Neural cell (in vitro differentiated cells): ENCODE measurements around the gene FLACC1. TPM values are rescaled to one million over a fixed set of nuclear protein-coding genes. Genes with fewer than 3 reads are reported as not detected.

ENCODE experiments used
- H2AFZ ChIP-seq: fragments of 200-600, 300-800 bp; sonication (generic), shearing (Covaris generic); 2 replicates; pipeline ENCODE4 v1.6.0; 2014; ENCODE audit warnings: low read depth, mild to moderate bottlenecking, antibody characterized with exemption, low read length, moderate library complexity
- H3F3A ChIP-seq: fragments of 200-600 bp; shearing (Covaris generic); 2 replicates; pipeline ENCODE4 v1.6.1; 2016; ENCODE audit warnings: mild to moderate bottlenecking, moderate library complexity, mixed read lengths, antibody characterized with exemption, low read length; ENCODE audit not compliant: insufficient read depth, poor library complexity, severe bottlenecking
- H3K27ac ChIP-seq: fragments of 200-600, 300-800 bp; sonication (generic), shearing (Covaris generic); 2 replicates; pipeline ENCODE4 v1.5.1; 2014; ENCODE audit warnings: mild to moderate bottlenecking, low read length, moderate library complexity
- H3K27me3 ChIP-seq: fragments of 300-800, 200-600 bp; sonication (generic), shearing (Covaris generic); 2 replicates; pipeline ENCODE4 v1.6.0; 2014; ENCODE audit warnings: mild to moderate bottlenecking, low read depth, low read length, moderate library complexity; ENCODE audit not compliant: insufficient read depth
- H3K36me3 ChIP-seq: fragments of 300-800, 200-600 bp; sonication (generic), shearing (Covaris generic); 2 replicates; pipeline ENCODE4 v1.5.1; 2014; ENCODE audit warnings: mild to moderate bottlenecking, antibody characterized with exemption, low read length, moderate library complexity; ENCODE audit not compliant: insufficient read depth
- H3K4me2 ChIP-seq: fragments of 300-800, 200-600 bp; sonication (generic), shearing (Covaris generic); 2 replicates; pipeline ENCODE4 v1.6.0; 2014; ENCODE audit warnings: mild to moderate bottlenecking, low read length
- H3K4me3 ChIP-seq: fragments of 300-800, 200-600 bp; sonication (generic), shearing (Covaris generic); 2 replicates; pipeline ENCODE4 v1.5.1; 2014; ENCODE audit warnings: mild to moderate bottlenecking, low read length, moderate library complexity
- H3K79me2 ChIP-seq: fragments of 200-600 bp; shearing (Covaris generic); replicated peaks from 2 replicates; pipeline ENCODE4 v1.6.0; 2014; ENCODE audit warnings: mild to moderate bottlenecking, low read length, moderate library complexity; ENCODE audit not compliant: insufficient read depth
- H3K9ac ChIP-seq: fragments of 300-800, 200-600 bp; sonication (generic), shearing (Covaris generic); 2 replicates; pipeline ENCODE4 v1.6.1; 2016; ENCODE audit warnings: mild to moderate bottlenecking, low read length, mixed read lengths
- H3K9me2 ChIP-seq: fragments of 200-600 bp; shearing (Covaris generic); 2 replicates; pipeline ENCODE4 v1.6.1; 2016; ENCODE audit warnings: mild to moderate bottlenecking, low read length, mixed read lengths; ENCODE audit not compliant: insufficient read depth
- H3K9me3 ChIP-seq: fragments of 200-600, 300-800 bp; sonication (generic), shearing (Covaris generic); 2 replicates; pipeline ENCODE4 v1.6.1; 2016; ENCODE audit warnings: mild to moderate bottlenecking, mixed run types, low read length, moderate library complexity, mixed read lengths
- H4K20me1 ChIP-seq: fragments of 200-600 bp; shearing (Covaris generic); 2 replicates; pipeline ENCODE4 v1.6.1; 2016; ENCODE audit warnings: mild to moderate bottlenecking, mixed run types; ENCODE audit not compliant: insufficient read depth
- EP300 ChIP-seq: fragments of 450-650 bp; conservative IDR thresholded peaks from 2 replicates; pipeline ENCODE4 v1.6.1; 2014; ENCODE audit warnings: antibody characterized with exemption, mild to moderate bottlenecking, moderate library complexity; ENCODE audit not compliant: poor library complexity, severe bottlenecking
- EZH2 ChIP-seq: fragments of 200-600, 300-800 bp; shearing (Covaris generic), sonication (generic); IDR thresholded peaks from 2 replicates; pipeline ENCODE4 v1.6.1; 2014; ENCODE audit warnings: antibody characterized with exemption, low read length, borderline replicate concordance, mild to moderate bottlenecking; ENCODE audit not compliant: insufficient read depth, poor library complexity, severe bottlenecking
- MXI1 ChIP-seq: fragments of 450-650 bp; conservative IDR thresholded peaks from 2 replicates; pipeline ENCODE4 v1.6.1; 2014; ENCODE audit warnings: antibody characterized with exemption, mild to moderate bottlenecking; ENCODE audit not compliant: poor library complexity, severe bottlenecking
- POLR2AphosphoS5 ChIP-seq: IDR thresholded peaks from 2 replicates; pipeline ENCODE4 v1.6.1; 2012
- RAD21 ChIP-seq: fragments of 450-650 bp; conservative IDR thresholded peaks from 2 replicates; pipeline ENCODE4 v1.6.1; 2014; ENCODE audit warnings: antibody characterized with exemption, mild to moderate bottlenecking, moderate library complexity
- SMC3 ChIP-seq: fragments of 450-650 bp; conservative IDR thresholded peaks from 2 replicates; pipeline ENCODE4 v1.6.1; 2014; ENCODE audit warnings: antibody characterized with exemption, mild to moderate bottlenecking, moderate library complexity; ENCODE audit not compliant: poor library complexity
- TAF1 ChIP-seq: IDR thresholded peaks from 2 replicates; pipeline ENCODE4 v1.6.1; 2012; ENCODE audit warnings: low read depth
- polyA plus RNA-seq: library from polyadenylated mRNA; depleted of rRNA; stranded (reverse); fragments of >200 nt; gene quantifications from 2 replicates; pipeline ENCODE4 v1.2.3, GENCODE V29; 2014
- TF ChIP-seq, protein P1 (sequence below): fragments of 450-650 bp; IDR thresholded peaks from 2 replicates; pipeline ENCODE4 v1.5.1; 2014; ENCODE audit warnings: antibody characterized with exemption, mild to moderate bottlenecking, moderate library complexity; ENCODE audit not compliant: poor library complexity, severe bottlenecking
- TF ChIP-seq, protein P2 (sequence below): IDR thresholded peaks from 2 replicates; pipeline ENCODE4 v1.6.1; 2012; ENCODE audit warnings: borderline replicate concordance

Gene FLACC1
- polyA plus RNA-seq, 1 donor from 2014 or later = 1.8 TPM

DNA sequence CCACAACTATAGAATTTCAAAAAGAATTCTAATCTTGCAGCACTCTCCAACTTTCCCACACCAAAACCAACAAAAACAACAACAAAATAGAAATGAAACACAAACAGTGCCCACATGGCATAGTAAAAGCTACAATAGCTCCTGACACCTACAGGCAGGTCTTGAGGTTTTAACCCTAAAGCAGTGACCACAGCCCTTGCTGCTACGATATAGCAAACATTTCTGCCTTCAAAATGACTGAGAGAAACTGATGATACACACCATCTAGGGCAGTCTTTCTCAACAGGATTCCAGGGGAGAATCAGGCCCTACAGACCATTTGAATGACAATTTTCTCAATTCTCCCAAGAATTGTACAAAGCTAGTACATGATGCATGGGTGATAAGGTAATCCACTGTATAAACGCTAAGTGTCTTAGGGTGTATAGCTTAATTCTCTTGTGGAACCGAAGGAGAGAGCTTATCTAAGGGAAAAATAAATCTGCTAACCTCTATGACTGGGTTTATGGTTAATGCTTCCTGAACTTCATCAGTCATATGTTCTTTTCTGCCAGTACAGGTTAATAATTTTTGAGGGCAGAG, 47.6 kb upstream of the FLACC1 start:
- TF ChIP-seq SMC3 (no peak), RAD21 (no peak), POLR2AphosphoS5 (no peak), MXI1 (no peak), EZH2 (no peak), TAF1 (no peak), EP300 (no peak)
- TF ChIP-seq, protein P1, sequence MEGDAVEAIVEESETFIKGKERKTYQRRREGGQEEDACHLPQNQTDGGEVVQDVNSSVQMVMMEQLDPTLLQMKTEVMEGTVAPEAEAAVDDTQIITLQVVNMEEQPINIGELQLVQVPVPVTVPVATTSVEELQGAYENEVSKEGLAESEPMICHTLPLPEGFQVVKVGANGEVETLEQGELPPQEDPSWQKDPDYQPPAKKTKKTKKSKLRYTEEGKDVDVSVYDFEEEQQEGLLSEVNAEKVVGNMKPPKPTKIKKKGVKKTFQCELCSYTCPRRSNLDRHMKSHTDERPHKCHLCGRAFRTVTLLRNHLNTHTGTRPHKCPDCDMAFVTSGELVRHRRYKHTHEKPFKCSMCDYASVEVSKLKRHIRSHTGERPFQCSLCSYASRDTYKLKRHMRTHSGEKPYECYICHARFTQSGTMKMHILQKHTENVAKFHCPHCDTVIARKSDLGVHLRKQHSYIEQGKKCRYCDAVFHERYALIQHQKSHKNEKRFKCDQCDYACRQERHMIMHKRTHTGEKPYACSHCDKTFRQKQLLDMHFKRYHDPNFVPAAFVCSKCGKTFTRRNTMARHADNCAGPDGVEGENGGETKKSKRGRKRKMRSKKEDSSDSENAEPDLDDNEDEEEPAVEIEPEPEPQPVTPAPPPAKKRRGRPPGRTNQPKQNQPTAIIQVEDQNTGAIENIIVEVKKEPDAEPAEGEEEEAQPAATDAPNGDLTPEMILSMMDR = no peak
- TF ChIP-seq, protein P2, sequence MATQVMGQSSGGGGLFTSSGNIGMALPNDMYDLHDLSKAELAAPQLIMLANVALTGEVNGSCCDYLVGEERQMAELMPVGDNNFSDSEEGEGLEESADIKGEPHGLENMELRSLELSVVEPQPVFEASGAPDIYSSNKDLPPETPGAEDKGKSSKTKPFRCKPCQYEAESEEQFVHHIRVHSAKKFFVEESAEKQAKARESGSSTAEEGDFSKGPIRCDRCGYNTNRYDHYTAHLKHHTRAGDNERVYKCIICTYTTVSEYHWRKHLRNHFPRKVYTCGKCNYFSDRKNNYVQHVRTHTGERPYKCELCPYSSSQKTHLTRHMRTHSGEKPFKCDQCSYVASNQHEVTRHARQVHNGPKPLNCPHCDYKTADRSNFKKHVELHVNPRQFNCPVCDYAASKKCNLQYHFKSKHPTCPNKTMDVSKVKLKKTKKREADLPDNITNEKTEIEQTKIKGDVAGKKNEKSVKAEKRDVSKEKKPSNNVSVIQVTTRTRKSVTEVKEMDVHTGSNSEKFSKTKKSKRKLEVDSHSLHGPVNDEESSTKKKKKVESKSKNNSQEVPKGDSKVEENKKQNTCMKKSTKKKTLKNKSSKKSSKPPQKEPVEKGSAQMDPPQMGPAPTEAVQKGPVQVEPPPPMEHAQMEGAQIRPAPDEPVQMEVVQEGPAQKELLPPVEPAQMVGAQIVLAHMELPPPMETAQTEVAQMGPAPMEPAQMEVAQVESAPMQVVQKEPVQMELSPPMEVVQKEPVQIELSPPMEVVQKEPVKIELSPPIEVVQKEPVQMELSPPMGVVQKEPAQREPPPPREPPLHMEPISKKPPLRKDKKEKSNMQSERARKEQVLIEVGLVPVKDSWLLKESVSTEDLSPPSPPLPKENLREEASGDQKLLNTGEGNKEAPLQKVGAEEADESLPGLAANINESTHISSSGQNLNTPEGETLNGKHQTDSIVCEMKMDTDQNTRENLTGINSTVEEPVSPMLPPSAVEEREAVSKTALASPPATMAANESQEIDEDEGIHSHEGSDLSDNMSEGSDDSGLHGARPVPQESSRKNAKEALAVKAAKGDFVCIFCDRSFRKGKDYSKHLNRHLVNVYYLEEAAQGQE = no peak
- Histone ChIP-seq H3K27me3 (no peaks in the 10 kb centered on the region), H3K9me2 (no peaks in the 10 kb centered on the region), H2AFZ (no peak overlapping the region), H4K20me1 (no peaks in the 10 kb centered on the region), H3K27ac (no peak overlapping the region), H3K79me2 (no peaks in the 10 kb centered on the region), H3K4me3 (no peak overlapping the region), H3K4me2 (no peak overlapping the region), H3K9ac (no peak overlapping the region), H3K9me3 (no peaks in the 10 kb centered on the region), H3F3A (no peaks in the 10 kb centered on the region), H3K36me3 (peaks cover 3% of the 10 kb centered on the region)

DNA sequence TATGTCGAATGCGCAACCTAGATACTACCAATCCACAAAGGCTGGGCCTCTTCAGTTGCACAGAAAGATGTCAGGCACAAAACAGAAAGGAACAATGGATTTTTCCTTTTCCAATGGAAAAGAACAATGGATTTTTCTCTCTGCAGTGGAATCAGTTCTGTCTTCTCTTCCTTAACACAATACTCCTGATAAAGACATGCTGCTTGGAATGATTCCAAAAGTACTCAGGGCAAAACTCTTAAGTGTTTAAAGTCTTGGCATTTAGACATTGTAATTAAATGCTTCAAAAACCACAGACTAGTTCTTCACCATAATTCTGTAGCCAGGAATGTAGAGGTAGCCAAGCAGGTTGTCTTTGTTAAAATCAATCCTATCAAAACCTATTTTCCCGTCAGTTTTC, 46.7 kb upstream of the FLACC1 start:
- Histone ChIP-seq H3K4me3 (no peak overlapping the region), H3K79me2 (no peaks in the 10 kb centered on the region), H2AFZ (no peak overlapping the region), H4K20me1 (no peaks in the 10 kb centered on the region), H3K9me2 (no peaks in the 10 kb centered on the region), H3F3A (no peaks in the 10 kb centered on the region), H3K9me3 (no peaks in the 10 kb centered on the region), H3K27ac (no peak overlapping the region), H3K4me2 (no peak overlapping the region), H3K9ac (no peak overlapping the region), H3K27me3 (no peaks in the 10 kb centered on the region), H3K36me3 (peaks cover 3% of the 10 kb centered on the region)
- no peak for TF ChIP-seq TAF1
- TF ChIP-seq EZH2 = no peak
- TF ChIP-seq SMC3 = no peak
- no peak for TF ChIP-seq POLR2AphosphoS5
- TF ChIP-seq, protein P2 = no peak
- TF ChIP-seq, protein P1 = no peak
